H9 (cell line): ENCODE results near the gene COL18A1. TPM values are rescaled to one million over a fixed set of nuclear protein-coding genes. Genes with fewer than 3 reads are reported as not detected.

Experiments
- DNase-seq: peaks from one replicate; pipeline ENCODE4 v3.0.0-alpha.2; 2017
- H2AFZ ChIP-seq: one replicate; pipeline ENCODE4 v1.6.1; 2013; ENCODE audit warnings: mild to moderate bottlenecking, low read length, control low read depth, moderate library complexity
- H2AK5ac ChIP-seq: 2 replicates; pipeline ENCODE4 v1.6.1; 2013; ENCODE audit warnings: low read length, control low read depth, mixed read lengths; ENCODE audit not compliant: insufficient read length
- H2BK120ac ChIP-seq: one replicate; pipeline ENCODE4 v1.6.1; 2013; ENCODE audit warnings: low read depth, mild to moderate bottlenecking, low read length, control low read depth, inconsistent platforms; ENCODE audit not compliant: poor library complexity, severe bottlenecking
- H2BK12ac ChIP-seq: 2 replicates; pipeline ENCODE4 v1.6.1; 2013; ENCODE audit warnings: low read length, control low read depth, mixed read lengths, low read depth; ENCODE audit not compliant: insufficient read length
- H2BK15ac ChIP-seq: 2 replicates; pipeline ENCODE4 v1.6.1; 2013; ENCODE audit warnings: low read depth, low read length, control low read depth
- H2BK20ac ChIP-seq: one replicate; pipeline ENCODE4 v1.6.1; 2013; ENCODE audit warnings: low read depth, mild to moderate bottlenecking, low read length, control low read depth, inconsistent platforms; ENCODE audit not compliant: poor library complexity, severe bottlenecking
- H2BK5ac ChIP-seq: 2 replicates; pipeline ENCODE4 v1.6.1; 2013; ENCODE audit warnings: low read length, control low read depth, mixed read lengths; ENCODE audit not compliant: insufficient read length
- H3K14ac ChIP-seq: 2 replicates; pipeline ENCODE4 v1.6.1; 2013; ENCODE audit warnings: low read length, control low read depth; ENCODE audit not compliant: insufficient read depth
- H3K18ac ChIP-seq: 2 replicates; pipeline ENCODE4 v1.6.1; 2013; ENCODE audit warnings: low read depth, mild to moderate bottlenecking, mixed read lengths, low read length, control low read depth; ENCODE audit not compliant: insufficient read length
- H3K23ac ChIP-seq: 2 replicates; pipeline ENCODE4 v1.6.1; 2013; ENCODE audit warnings: low read length, control low read depth, mixed read lengths, low read depth; ENCODE audit not compliant: insufficient read length
- H3K23me2 ChIP-seq: 2 replicates; pipeline ENCODE4 v1.6.1; 2013; ENCODE audit warnings: low read depth, mild to moderate bottlenecking, mixed read lengths, low read length, control low read depth; ENCODE audit not compliant: insufficient read length, poor library complexity, severe bottlenecking
- H3K27ac ChIP-seq: 2 replicates; pipeline ENCODE4 v1.5.1; 2013; ENCODE audit warnings: low read length, control low read depth, mixed read lengths, low read depth; ENCODE audit not compliant: insufficient read length
- H3K27me3 ChIP-seq: 2 replicates; pipeline ENCODE4 v1.6.1; 2013; ENCODE audit warnings: low read length, control low read depth, inconsistent platforms; ENCODE audit not compliant: insufficient read depth
- H3K4ac ChIP-seq: 2 replicates; pipeline ENCODE4 v1.6.1; 2013; ENCODE audit warnings: low read depth, mild to moderate bottlenecking, control low read depth, inconsistent platforms, low read length, moderate library complexity
- H3K4me1 ChIP-seq: 2 replicates; pipeline ENCODE4 v1.6.1; 2013; ENCODE audit warnings: low read length, control low read depth, inconsistent platforms; ENCODE audit not compliant: insufficient read depth
- H3K4me2 ChIP-seq: 2 replicates; pipeline ENCODE4 v1.6.1; 2013; ENCODE audit warnings: low read length, control low read depth, mixed read lengths; ENCODE audit not compliant: insufficient read length, insufficient read depth
- H3K56ac ChIP-seq: 2 replicates; pipeline ENCODE4 v1.6.1; 2013; ENCODE audit warnings: low read depth, mild to moderate bottlenecking, mixed read lengths, low read length, control low read depth; ENCODE audit not compliant: insufficient read length
- H3K79me1 ChIP-seq: 2 replicates; pipeline ENCODE4 v1.6.1; 2013; ENCODE audit warnings: low read depth, mild to moderate bottlenecking, moderate library complexity, low read length, control low read depth, inconsistent platforms; ENCODE audit not compliant: insufficient read depth, poor library complexity, severe bottlenecking
- H3K79me2 ChIP-seq: 2 replicates; pipeline ENCODE4 v1.6.1; 2013; ENCODE audit warnings: low read length, control low read depth, inconsistent platforms; ENCODE audit not compliant: insufficient read depth
- H3K9ac ChIP-seq: 2 replicates; pipeline ENCODE4 v1.6.1; 2013; ENCODE audit warnings: low read length, control low read depth, mixed read lengths; ENCODE audit not compliant: insufficient read length; ENCODE audit errors: extremely low read depth
- H3K9me3 ChIP-seq: one replicate; pipeline ENCODE4 v1.6.1; 2013; ENCODE audit warnings: low read depth, low read length, inconsistent platforms; ENCODE audit not compliant: control insufficient read depth
- H3T11ph ChIP-seq: one replicate; pipeline ENCODE4 v1.6.1; 2013; ENCODE audit warnings: mild to moderate bottlenecking, low read length, control low read depth, inconsistent platforms
- H4K20me1 ChIP-seq: one replicate; pipeline ENCODE4 v1.6.1; 2013; ENCODE audit not compliant: control insufficient read depth, insufficient read length, insufficient read depth
- H4K5ac ChIP-seq: 2 replicates; pipeline ENCODE4 v1.6.1; 2013; ENCODE audit warnings: low read depth, mild to moderate bottlenecking, mixed read lengths, low read length, control low read depth; ENCODE audit not compliant: insufficient read length
- H4K8ac ChIP-seq: replicated peaks from 2 replicates; pipeline ENCODE4 v1.6.1; 2013; ENCODE audit warnings: low read length, control low read depth, mixed read lengths, low read depth; ENCODE audit not compliant: insufficient read length
- H4K91ac ChIP-seq: 2 replicates; pipeline ENCODE4 v1.6.1; 2013; ENCODE audit warnings: low read depth, mild to moderate bottlenecking, moderate library complexity, mixed read lengths, low read length, control low read depth; ENCODE audit not compliant: insufficient read length
- H3K27ac Mint-ChIP-seq, 3 experiments: 2 replicates in 2 of 3; 3 replicates in 1 of 3; pipeline ENCODE4 v1.8.0; 2020 to 2021; ENCODE audit warnings: mixed read lengths in 3 of 3, mild to moderate bottlenecking in 1 of 3, moderate library complexity in 1 of 3
- H3K27me3 Mint-ChIP-seq: 2 replicates; pipeline ENCODE4 v1.8.0; 2021; ENCODE audit warnings: low read depth, mild to moderate bottlenecking, moderate library complexity, mixed read lengths
- H3K36me3 Mint-ChIP-seq, 3 experiments: 2 replicates in 2 of 3; 3 replicates in 1 of 3; pipeline ENCODE4 v1.8.0; 2020 to 2021; ENCODE audit warnings: low read depth in 3 of 3, mixed read lengths in 3 of 3; ENCODE audit not compliant: insufficient read depth in 1 of 3
- H3K4me1 Mint-ChIP-seq, 2 experiments: 2 replicates each; pipeline ENCODE4 v1.8.0; 2020; ENCODE audit warnings: mixed read lengths in 2 of 2
- H3K4me3 Mint-ChIP-seq, 2 experiments: 2 replicates in 1 of 2; 3 replicates in 1 of 2; pipeline ENCODE4 v1.8.0; 2020 to 2021; ENCODE audit warnings: mild to moderate bottlenecking in 2 of 2, mixed read lengths in 2 of 2, moderate library complexity in 1 of 2
- H3K9me3 Mint-ChIP-seq, 2 experiments: 2 replicates in 1 of 2; 3 replicates in 1 of 2; pipeline ENCODE4 v1.8.0; 2020; ENCODE audit warnings: mild to moderate bottlenecking in 2 of 2, mixed read lengths in 2 of 2, moderate library complexity in 1 of 2
- WGBS: extraction: QIAGEN DNeasy Blood & Tissue Kit; methylation state at CpG from one replicate; pipeline ENCODE4 v1.1.7; 2013; ENCODE audit warnings: missing lambda C conversion rate, low lambda C conversion rate, mixed read lengths; ENCODE audit not compliant: insufficient read length; ENCODE audit errors: extremely low coverage; 5-methylcytosine and 5-hydroxymethylcytosine counted together
- total RNA-seq: library from RNA; stranded (reverse); gene quantifications from 2 replicates; pipeline ENCODE4 v1.2.1, GENCODE V29; 2021
- TF ChIP-seq, protein P1 (sequence below): fragments of 200-600 bp; sonication (generic); conservative IDR thresholded peaks from 3 replicates; pipeline ENCODE4 v1.8.0; 2021; ENCODE audit warnings: antibody characterized with exemption, mild to moderate bottlenecking

Gene COL18A1
- total RNA-seq, 1 experiment from 2014 or later, result 232 TPM

DNA sequence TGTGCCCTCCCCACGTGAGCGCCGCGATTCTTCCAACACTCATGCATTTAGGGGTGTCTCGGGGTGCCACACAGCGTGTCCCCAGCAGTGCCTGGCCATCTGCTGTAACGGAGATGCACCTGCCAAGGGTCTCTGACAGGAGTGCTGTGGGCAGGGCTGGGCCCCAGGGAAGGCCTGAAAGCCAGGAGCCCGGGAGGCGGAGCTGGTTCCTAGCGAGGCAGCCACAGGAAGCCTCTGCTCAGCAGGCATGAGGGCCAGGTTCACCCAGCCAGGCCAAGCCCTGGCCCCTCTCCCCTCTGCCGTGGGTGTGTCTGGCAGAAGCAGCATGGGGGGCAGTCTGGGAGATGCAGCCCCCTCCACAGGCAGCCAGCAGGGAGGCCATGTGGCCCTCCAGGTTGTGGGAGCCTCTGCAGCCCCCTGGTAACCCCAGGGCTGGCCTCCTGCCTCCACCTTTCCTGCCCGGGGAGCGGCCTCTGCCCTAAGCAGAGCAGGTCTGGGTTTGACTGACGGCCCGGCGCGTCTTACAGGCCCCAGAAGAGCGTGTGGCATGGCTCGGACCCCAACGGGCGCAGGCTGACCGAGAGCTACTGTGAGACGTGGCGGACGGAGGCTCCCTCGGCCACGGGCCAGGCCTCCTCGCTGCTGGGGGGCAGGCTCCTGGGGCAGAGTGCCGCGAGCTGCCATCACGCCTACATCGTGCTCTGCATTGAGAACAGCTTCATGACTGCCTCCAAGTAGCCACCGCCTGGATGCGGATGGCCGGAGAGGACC is 106.9 kb downstream of the COL18A1 start:
- H3K27ac Mint-ChIP-seq, result peak overlapping the region in 1 of 3 experiments; percentile 28; a peak in 1 of 7 replicates
- no CpG with 5 or more reads among the region's 35 CpGs for WGBS

More for the DNA sequence above, 106.9 kb downstream of the COL18A1 start:
- Histone ChIP-seq H3K79me2 (no peaks in the 10 kb centered on the region), H2AK5ac (no peak overlapping the region), H4K91ac (no peak overlapping the region), H2BK15ac (no peak overlapping the region), H2BK12ac (no peak overlapping the region), H2AFZ (no peak overlapping the region), H3K9me3 (no peaks in the 10 kb centered on the region), H2BK120ac (no peak overlapping the region), H3K4me2 (no peak overlapping the region), H3K79me1 (no peaks in the 10 kb centered on the region), H2BK5ac (no peak overlapping the region), H2BK20ac (no peak overlapping the region), H3K9ac (no peak overlapping the region), H3K18ac (no peak overlapping the region), H3K4me1 (no peaks in the 10 kb centered on the region), H4K8ac (no peak overlapping the region), H3K27ac (no peak overlapping the region), H4K5ac (no peak overlapping the region), H4K20me1 (no peaks in the 10 kb centered on the region), H3K14ac (no peak overlapping the region), H3K4ac (no peak overlapping the region), H3K23me2 (no peaks in the 10 kb centered on the region), H3K27me3 (no peaks in the 10 kb centered on the region), H3K56ac (no peak overlapping the region), H3K23ac (no peak overlapping the region), H3T11ph (no peak overlapping the region)
- H3K36me3 Mint-ChIP-seq, result peaks cover 0 to 37% (median 35%) of the 10 kb centered on the region in 3 experiments; a peak in 5 of 7 replicates
- peaks cover 0 to 4% of the 10 kb centered on the region in 2 experiments; a peak in 1 of 4 replicates for H3K4me1 Mint-ChIP-seq
- no peaks in the 10 kb centered on the region for H3K9me3 Mint-ChIP-seq
- no peak overlapping the region for H3K4me3 Mint-ChIP-seq
- DNase-seq, result no peak
- H3K27me3 Mint-ChIP-seq, result peaks cover 3% of the 10 kb centered on the region; the same call in 1 of the 2 replicates
- TF ChIP-seq, protein P1, sequence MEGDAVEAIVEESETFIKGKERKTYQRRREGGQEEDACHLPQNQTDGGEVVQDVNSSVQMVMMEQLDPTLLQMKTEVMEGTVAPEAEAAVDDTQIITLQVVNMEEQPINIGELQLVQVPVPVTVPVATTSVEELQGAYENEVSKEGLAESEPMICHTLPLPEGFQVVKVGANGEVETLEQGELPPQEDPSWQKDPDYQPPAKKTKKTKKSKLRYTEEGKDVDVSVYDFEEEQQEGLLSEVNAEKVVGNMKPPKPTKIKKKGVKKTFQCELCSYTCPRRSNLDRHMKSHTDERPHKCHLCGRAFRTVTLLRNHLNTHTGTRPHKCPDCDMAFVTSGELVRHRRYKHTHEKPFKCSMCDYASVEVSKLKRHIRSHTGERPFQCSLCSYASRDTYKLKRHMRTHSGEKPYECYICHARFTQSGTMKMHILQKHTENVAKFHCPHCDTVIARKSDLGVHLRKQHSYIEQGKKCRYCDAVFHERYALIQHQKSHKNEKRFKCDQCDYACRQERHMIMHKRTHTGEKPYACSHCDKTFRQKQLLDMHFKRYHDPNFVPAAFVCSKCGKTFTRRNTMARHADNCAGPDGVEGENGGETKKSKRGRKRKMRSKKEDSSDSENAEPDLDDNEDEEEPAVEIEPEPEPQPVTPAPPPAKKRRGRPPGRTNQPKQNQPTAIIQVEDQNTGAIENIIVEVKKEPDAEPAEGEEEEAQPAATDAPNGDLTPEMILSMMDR, result no peak
